Stimulated activated CD4-positive, alpha-beta T cell treated with anti-CD3 and anti-CD28 coated beads, TNF-alpha, amount 100 ng/mL, for 1 hour (primary cell): ENCODE results near the gene UBAC1.

Source experiments
- DNase-seq, 3 donors: peaks; one replicate each; pipeline ENCODE4 v3.0.0-alpha.2; 2020; ENCODE audit warnings: low read depth in 3 of 3, low spot score in 1 of 3

Gene UBAC1

GRCh38 chr9:135961277-135961715 lies at the start of gene UBAC1:
UBAC1 (minus strand) TSS chr9:135961373; CDS start chr9:135961162, 211 bp downstream.
- DNase-seq: peak; percentile 84 to 91 (median 90)

- no peak for DNase-seq
Observed at GRCh38 chr9:136010615-136011361, 49.6 kb upstream of the UBAC1 start.

GRCh38 chr9:136010176-136010575 lies 49.0 kb upstream of the UBAC1 start:
- no peak for DNase-seq

GRCh38 chr9:136009516-136009915 lies 48.3 kb upstream of the UBAC1 start:
- DNase-seq: no peak

- DNase-seq: no peak
Observed at GRCh38 chr9:136008693-136008997, 47.5 kb upstream of the UBAC1 start.

- DNase-seq: no peak
Observed at GRCh38 chr9:136007934-136008692, 46.9 kb upstream of the UBAC1 start.

GRCh38 chr9:136007276-136007933 lies 46.2 kb upstream of the UBAC1 start:
- no peak for DNase-seq

GRCh38 chr9:136006169-136006568 lies 45.0 kb upstream of the UBAC1 start:
- DNase-seq: no peak

- no peak for DNase-seq
Observed at GRCh38 chr9:136004712-136005111, 43.5 kb upstream of the UBAC1 start.

- no peak for DNase-seq
Observed at GRCh38 chr9:136004219-136004618, 43.0 kb upstream of the UBAC1 start.

GRCh38 chr9:136003411-136004218 lies 42.4 kb upstream of the UBAC1 start:
- DNase-seq: no peak

- DNase-seq: no peak
Observed at GRCh38 chr9:136002881-136003280, 41.7 kb upstream of the UBAC1 start.

- DNase-seq: no peak
Observed at GRCh38 chr9:136002215-136002614, 41.0 kb upstream of the UBAC1 start.

- no peak for DNase-seq
Observed at GRCh38 chr9:136001231-136001630, 40.1 kb upstream of the UBAC1 start.

- DNase-seq: no peak
Observed at GRCh38 chr9:135998410-135999071, 37.4 kb upstream of the UBAC1 start.

- DNase-seq: no peak
Observed at GRCh38 chr9:135998016-135998380, 36.8 kb upstream of the UBAC1 start.

GRCh38 chr9:135997090-135998015 lies 36.2 kb upstream of the UBAC1 start:
- DNase-seq: no peak

GRCh38 chr9:135995816-135996215 lies 34.6 kb upstream of the UBAC1 start:
- no peak for DNase-seq

- no peak for DNase-seq
Observed at GRCh38 chr9:135994501-135995192, 33.5 kb upstream of the UBAC1 start.
